GM23338 (cell line): ENCODE data around the gene LRRC4B.

ENCODE experiments used
- CTCF ChIP-seq, 2 experiments: fragments of 200-600 bp in 1 of 2; sonication (generic) in 1 of 2; conservative IDR thresholded peaks; 2 replicates each; pipeline versions ENCODE4 v1.5.1 to v1.6.1; 2016 to 2017; ENCODE audit warnings: antibody characterized with exemption in 2 of 2, low read depth in 2 of 2, mild to moderate bottlenecking in 2 of 2, moderate library complexity in 1 of 2
- POLR2AphosphoS5 ChIP-seq: IDR thresholded peaks from 2 replicates; pipeline ENCODE4 v1.6.1; 2016; ENCODE audit warnings: antibody characterized with exemption, low read depth

GRCh38 chr19:50516456-50516855 lies 51.8 kb downstream of the LRRC4B start:
- TF ChIP-seq CTCF (conservative IDR thresholded peaks at IDR 0.05; ENCODE audit: low read depth in 2 of 2) (no peak), POLR2AphosphoS5 (no peak)
